HepG2 (cell line): ENCODE measurements around the gene CITED4. TPM values are rescaled to one million over a fixed set of nuclear protein-coding genes. Genes with fewer than 3 reads are reported as not detected.

ENCODE experiments used
- ATAC-seq: fragments of 200-7000 bp; cut with Tn5 transposase; 3 replicates; pipeline ENCODE4 v1.9.1; 2020; ENCODE audit warnings: mild to moderate bottlenecking, moderate library complexity
- BruUV-seq: library from RNA; stranded (reverse); fragments of 400-500 nt; replicated peaks from 2 replicates; lab custom pipeline; 2021; lab: Mats Ljungman, UMichigan
- CTCF ChIA-PET: fragments of 300-600 bp; formaldehyde crosslinking; extraction: SDS; loops from one replicate; lab custom pipeline; 2021; ENCODE audit warnings: low total read pairs, inconsistent platforms, low intra/inter-chr PET ratio; lab: Yijun Ruan, JAX
- POLR2A ChIA-PET: fragments of 350-600 bp; sonication (Branson Sonifier 250); formaldehyde crosslinking; loops from one replicate; lab custom pipeline; 2020; ENCODE audit warnings: antibody characterized with exemption, inconsistent platforms; lab: Yijun Ruan, JAX
- DNase-seq: peaks from one replicate; pipeline ENCODE4 v3.0.0-alpha.2; 2015; ENCODE audit warnings: low spot score
- FAIRE-seq: peaks from 3 replicates; lab custom pipeline; 2011; peaks lifted over from hg19 to GRCh38; lab: Jason Lieb, UNC
- H2AFZ ChIP-seq: one replicate; pipeline ENCODE4 v1.6.1; 2011; ENCODE audit warnings: low read length, inconsistent platforms
- H3K27ac ChIP-seq: fragments of 300-600 bp; 3 replicates; pipeline ENCODE4 v1.8.0; 2011; ENCODE audit warnings: mixed run types, mild to moderate bottlenecking, mixed read lengths, low read length, inconsistent platforms; ENCODE audit not compliant: insufficient read depth; ENCODE audit errors: extremely low read length
- H3K27me3 ChIP-seq, 2 experiments: fragments of 200-600 bp in 1 of 2; 2 replicates in 1 of 2; 3 replicates in 1 of 2; pipeline versions ENCODE4 v1.6.0 to v1.8.0; 2011; ENCODE audit warnings: low read length in 2 of 2, mild to moderate bottlenecking in 2 of 2, moderate library complexity in 2 of 2, inconsistent platforms in 1 of 2; ENCODE audit not compliant: insufficient read depth in 2 of 2, control insufficient read depth in 1 of 2
- H3K36me3 ChIP-seq, 2 experiments: fragments of 200-600 bp in 1 of 2; replicated peaks in 1 of 2; 2 replicates in 1 of 2; 3 replicates in 1 of 2; pipeline versions ENCODE4 v1.5.1 to v1.8.0; 2011; ENCODE audit warnings: low read length in 2 of 2, inconsistent platforms in 1 of 2; ENCODE audit not compliant: insufficient read depth in 2 of 2, control insufficient read depth in 1 of 2
- H3K4me1 ChIP-seq: 2 replicates; pipeline ENCODE4 v1.5.1; 2012; ENCODE audit warnings: low read length, inconsistent platforms; ENCODE audit not compliant: insufficient read depth
- H3K4me2 ChIP-seq: 2 replicates; pipeline ENCODE4 v1.6.0; 2011; ENCODE audit warnings: low read depth, low read length, inconsistent platforms
- H3K4me3 ChIP-seq, 3 experiments: fragments of 200-600 bp in 1 of 3; sonication (generic), shearing (Covaris generic) in 1 of 3; replicated peaks in 1 of 3; 2 replicates each; pipeline ENCODE4 v1.5.1; 2011 to 2016; ENCODE audit warnings: low read length in 3 of 3, inconsistent platforms in 2 of 3, low read depth in 2 of 3, mild to moderate bottlenecking in 2 of 3, control low read depth in 1 of 3, mixed read lengths in 1 of 3; ENCODE audit not compliant: insufficient read depth in 1 of 3
- H3K79me2 ChIP-seq: one replicate; pipeline ENCODE4 v1.6.1; 2011; ENCODE audit warnings: low read length, inconsistent platforms; ENCODE audit not compliant: insufficient read depth
- H3K9ac ChIP-seq: 2 replicates; pipeline ENCODE4 v1.6.0; 2011; ENCODE audit warnings: mild to moderate bottlenecking, low read depth, low read length, inconsistent platforms; ENCODE audit not compliant: insufficient read depth
- H3K9me3 ChIP-seq: 2 replicates; pipeline ENCODE4 v1.5.1; 2012; ENCODE audit warnings: mild to moderate bottlenecking, low read length
- H4K20me1 ChIP-seq: 2 replicates; pipeline ENCODE4 v1.6.0; 2011; ENCODE audit warnings: inconsistent platforms, mild to moderate bottlenecking, low read length, moderate library complexity; ENCODE audit not compliant: insufficient read depth
- ATF1 ChIP-seq: IDR thresholded peaks from 2 replicates; pipeline ENCODE4 v1.6.1; 2016; ENCODE audit warnings: mild to moderate bottlenecking, control low read depth
- HNF4A ChIP-seq: sonication (generic); formaldehyde crosslinking; IDR thresholded peaks from 2 replicates; pipeline ENCODE4 v1.4.0; 2020; ENCODE audit warnings: missing genetic modification reagents
- SRSF9 ChIP-seq: fragments of 200-400 bp; formaldehyde crosslinking; IDR thresholded peaks from 2 replicates; pipeline ENCODE4 v1.6.1; 2018; ENCODE audit warnings: borderline replicate concordance, mild to moderate bottlenecking, low read depth, low read length; ENCODE audit not compliant: insufficient read depth, poor library complexity, severe bottlenecking
- YEATS2 ChIP-seq: sonication (generic); formaldehyde crosslinking; IDR thresholded peaks from 2 replicates; pipeline ENCODE4 v1.4.0; 2020; ENCODE audit warnings: missing genetic modification reagents, borderline replicate concordance
- ZNF251 ChIP-seq: sonication (generic); formaldehyde crosslinking; IDR thresholded peaks from 2 replicates; pipeline ENCODE4 v1.9.0; 2021; ENCODE audit warnings: mild to moderate bottlenecking, missing genetic modification reagents
- ZNF644 ChIP-seq: IDR thresholded peaks from 2 replicates; pipeline ENCODE4 v1.6.1; 2016; ENCODE audit warnings: low read depth
- ZSCAN12 ChIP-seq: sonication (generic); formaldehyde crosslinking; IDR thresholded peaks from 2 replicates; pipeline ENCODE4 v1.9.0; 2021; ENCODE audit warnings: mild to moderate bottlenecking, missing genetic modification reagents
- WGBS: methylation state at CpG from one replicate; pipeline ENCODE4 v1.1.6; 2017; ENCODE audit warnings: low lambda C conversion rate; 5-methylcytosine and 5-hydroxymethylcytosine counted together
- in situ Hi-C: cut with HindIII; loops from 2 replicates; pipeline ENCODE4 v1.10.0; 2017; ENCODE audit warnings: low pct_unique_long_range_greater_than_20kb; ENCODE audit not compliant: extremely low pct_ligation_motif_present
- intact Hi-C: fragments of 100-400 bp; cut with micrococcal nuclease; formaldehyde crosslinking; loops from one replicate; pipeline ENCODE4 v1.10.0; 2022; ENCODE audit not compliant: unreplicated experiment
- polyA plus RNA-seq, 8 experiments: library from polyadenylated mRNA; depleted of rRNA in 3 of 8; stranded (reverse) in 7 of 8; unstranded in 1 of 8; fragments of >200 nt; fragmentation: Illumina TruSeq in 4 of 8; extraction: Trizol in 4 of 8; gene quantifications; 2 replicates each; pipeline versions ENCODE4 v1.2.1 to v1.2.3, GENCODE V29; 2011 to 2016; ENCODE audit warnings: low read depth in 4 of 8, missing spikeins in 1 of 8, mixed read lengths in 1 of 8; ENCODE audit not compliant: insufficient read depth in 1 of 8
- total RNA-seq, 5 experiments: library from RNA; depleted of rRNA; stranded (reverse); fragments of >200 nt; fragmentation: Illumina TruSeq; extraction: Trizol; gene quantifications; 2 replicates each; pipeline ENCODE4 v1.2.3, GENCODE V29; 2016; ENCODE audit warnings: low read depth in 1 of 5
- TF ChIP-seq, protein P1 (sequence below): sonication (generic); formaldehyde crosslinking; IDR thresholded peaks from 2 replicates; pipeline ENCODE4 v1.5.1; 2020; ENCODE audit warnings: mild to moderate bottlenecking, missing genetic modification reagents
- TF ChIP-seq, protein P2 (sequence below): sonication (generic); formaldehyde crosslinking; IDR thresholded peaks from 2 replicates; pipeline ENCODE4 v1.5.1; 2020; ENCODE audit warnings: mild to moderate bottlenecking, missing genetic modification reagents, borderline replicate concordance
- TF ChIP-seq, protein P3 (sequence below): IDR thresholded peaks from 2 replicates; pipeline ENCODE4 v1.6.1; 2016; ENCODE audit warnings: low read depth, control low read depth
- TF ChIP-seq, protein P4 (sequence below): sonication (generic); formaldehyde crosslinking; IDR thresholded peaks from 2 replicates; pipeline ENCODE4 v1.9.0; 2021; ENCODE audit warnings: missing genetic modification reagents, mild to moderate bottlenecking, borderline replicate concordance

CITED4 gene
- total and polyA plus RNA-seq, 2 of the 13 experiments (the other 11 are each of a cell fraction or from before 2014, with no cell fraction given) = 1.5 to 9.9 TPM

DNA sequence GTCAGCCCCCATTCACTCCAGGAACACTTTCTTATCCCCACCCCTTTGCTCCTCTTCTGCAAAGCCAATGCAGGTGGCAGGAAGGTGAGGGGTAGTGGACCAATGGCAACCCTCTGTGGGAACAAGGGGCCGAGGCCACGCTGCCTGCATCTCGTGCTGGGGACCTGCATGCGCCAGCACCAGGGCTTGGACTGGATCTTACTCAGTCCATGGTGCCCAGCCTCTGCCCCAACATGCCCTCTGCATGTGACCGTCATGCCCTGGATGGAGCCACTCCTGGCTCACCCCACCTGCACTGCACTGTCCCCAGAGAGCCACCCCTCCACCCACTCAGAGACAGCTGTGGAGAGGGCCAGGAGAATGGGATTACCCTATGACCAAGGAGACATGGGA is 22.2 kb downstream of the CITED4 start:
- intact Hi-C loops = loop anchor here (10.0 kb wide), 1 partner anchor 45 kb away; no protein-coding TSS in a partner anchor
- WGBS = 83% methylated on average over 4 of the region's 5 CpGs
- no TSS peak for BruUV-seq

More for the DNA sequence above, 22.2 kb downstream of the CITED4 start:
- in situ Hi-C loops = loop anchor here (10.0 kb wide), 1 partner anchor 215 kb away; no protein-coding TSS in a partner anchor
- no peak overlapping the region for H3K4me3 ChIP-seq
- CTCF ChIA-PET = no interaction called here
- TF ChIP-seq ZNF644 (CRISPR knock-in tag) (no peak), ZNF251 (CRISPR knock-in tag) (no peak), ATF1 (CRISPR knock-in tag) (no peak), YEATS2 (CRISPR knock-in tag) (no peak), SRSF9 (no peak), HNF4A (CRISPR knock-in tag) (no peak), ZSCAN12 (CRISPR knock-in tag) (no peak)
- TF ChIP-seq, protein P1, sequence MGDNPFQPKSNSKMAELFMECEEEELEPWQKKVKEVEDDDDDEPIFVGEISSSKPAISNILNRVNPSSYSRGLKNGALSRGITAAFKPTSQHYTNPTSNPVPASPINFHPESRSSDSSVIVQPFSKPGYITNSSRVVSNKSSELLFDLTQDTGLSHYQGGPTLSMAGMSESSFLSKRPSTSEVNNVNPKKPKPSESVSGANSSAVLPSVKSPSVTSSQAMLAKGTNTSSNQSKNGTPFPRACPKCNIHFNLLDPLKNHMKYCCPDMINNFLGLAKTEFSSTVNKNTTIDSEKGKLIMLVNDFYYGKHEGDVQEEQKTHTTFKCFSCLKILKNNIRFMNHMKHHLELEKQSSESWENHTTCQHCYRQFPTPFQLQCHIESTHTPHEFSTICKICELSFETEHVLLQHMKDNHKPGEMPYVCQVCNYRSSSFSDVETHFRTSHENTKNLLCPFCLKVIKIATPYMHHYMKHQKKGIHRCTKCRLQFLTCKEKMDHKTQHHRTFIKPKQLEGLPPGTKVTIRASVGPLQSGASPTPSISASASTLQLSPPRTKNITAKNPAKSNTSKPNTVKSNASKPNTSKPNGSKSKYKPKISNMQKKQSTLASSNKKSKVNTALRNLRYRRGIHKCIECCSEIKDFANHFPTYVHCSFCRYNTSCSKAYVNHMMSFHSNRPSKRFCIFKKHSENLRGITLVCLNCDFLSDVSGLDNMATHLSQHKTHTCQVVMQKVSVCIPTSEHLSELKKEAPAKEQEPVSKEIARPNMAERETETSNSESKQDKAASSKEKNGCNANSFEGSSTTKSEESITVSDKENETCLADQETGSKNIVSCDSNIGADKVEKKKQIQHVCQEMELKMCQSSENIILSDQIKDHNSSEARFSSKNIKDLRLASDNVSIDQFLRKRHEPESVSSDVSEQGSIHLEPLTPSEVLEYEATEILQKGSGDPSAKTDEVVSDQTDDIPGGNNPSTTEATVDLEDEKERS (CRISPR knock-in tag) = no peak
- TF ChIP-seq, protein P2, sequence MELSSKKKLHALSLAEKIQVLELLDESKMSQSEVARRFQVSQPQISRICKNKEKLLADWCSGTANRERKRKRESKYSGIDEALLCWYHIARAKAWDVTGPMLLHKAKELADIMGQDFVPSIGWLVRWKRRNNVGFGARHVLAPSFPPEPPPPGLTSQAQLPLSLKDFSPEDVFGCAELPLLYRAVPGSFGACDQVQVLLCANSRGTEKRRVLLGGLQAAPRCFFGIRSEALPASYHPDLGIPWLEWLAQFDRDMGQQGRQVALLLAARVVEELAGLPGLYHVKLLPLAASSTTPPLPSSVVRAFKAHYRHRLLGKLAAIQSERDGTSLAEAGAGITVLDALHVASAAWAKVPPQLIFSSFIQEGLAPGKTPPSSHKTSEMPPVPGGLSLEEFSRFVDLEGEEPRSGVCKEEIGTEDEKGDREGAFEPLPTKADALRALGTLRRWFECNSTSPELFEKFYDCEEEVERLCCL = no peak
- TF ChIP-seq, protein P3, sequence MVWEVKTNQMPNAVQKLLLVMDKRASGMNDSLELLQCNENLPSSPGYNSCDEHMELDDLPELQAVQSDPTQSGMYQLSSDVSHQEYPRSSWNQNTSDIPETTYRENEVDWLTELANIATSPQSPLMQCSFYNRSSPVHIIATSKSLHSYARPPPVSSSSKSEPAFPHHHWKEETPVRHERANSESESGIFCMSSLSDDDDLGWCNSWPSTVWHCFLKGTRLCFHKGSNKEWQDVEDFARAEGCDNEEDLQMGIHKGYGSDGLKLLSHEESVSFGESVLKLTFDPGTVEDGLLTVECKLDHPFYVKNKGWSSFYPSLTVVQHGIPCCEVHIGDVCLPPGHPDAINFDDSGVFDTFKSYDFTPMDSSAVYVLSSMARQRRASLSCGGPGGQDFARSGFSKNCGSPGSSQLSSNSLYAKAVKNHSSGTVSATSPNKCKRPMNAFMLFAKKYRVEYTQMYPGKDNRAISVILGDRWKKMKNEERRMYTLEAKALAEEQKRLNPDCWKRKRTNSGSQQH (CRISPR knock-in tag) = no peak
- TF ChIP-seq, protein P4, sequence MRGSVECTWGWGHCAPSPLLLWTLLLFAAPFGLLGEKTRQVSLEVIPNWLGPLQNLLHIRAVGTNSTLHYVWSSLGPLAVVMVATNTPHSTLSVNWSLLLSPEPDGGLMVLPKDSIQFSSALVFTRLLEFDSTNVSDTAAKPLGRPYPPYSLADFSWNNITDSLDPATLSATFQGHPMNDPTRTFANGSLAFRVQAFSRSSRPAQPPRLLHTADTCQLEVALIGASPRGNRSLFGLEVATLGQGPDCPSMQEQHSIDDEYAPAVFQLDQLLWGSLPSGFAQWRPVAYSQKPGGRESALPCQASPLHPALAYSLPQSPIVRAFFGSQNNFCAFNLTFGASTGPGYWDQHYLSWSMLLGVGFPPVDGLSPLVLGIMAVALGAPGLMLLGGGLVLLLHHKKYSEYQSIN (CRISPR knock-in tag) = no peak
- no peaks in the 10 kb centered on the region for H3K79me2 ChIP-seq
- H3K27ac ChIP-seq = no peak overlapping the region
- no peaks in the 10 kb centered on the region; the same call in 1 of the 2 replicates for H3K9me3 ChIP-seq
- H3K4me2 ChIP-seq = no peak overlapping the region
- POLR2A ChIA-PET = no interaction called here
- peaks cover 0 to 6% of the 10 kb centered on the region in 2 experiments; a peak in 1 of 5 replicates for H3K27me3 ChIP-seq
- ATAC-seq (no peak), DNase-seq (no peak), FAIRE-seq (no peak)
- H3K36me3 ChIP-seq = no peaks in the 10 kb centered on the region
- no peak overlapping the region for H3K9ac ChIP-seq
- peaks cover 10% of the 10 kb centered on the region; the same call in 1 of the 2 replicates for H3K4me1 ChIP-seq
- no peaks in the 10 kb centered on the region for H4K20me1 ChIP-seq
- no peak overlapping the region for H2AFZ ChIP-seq
